MM.1S (cell line): ENCODE measurements around the gene LIPA.

Experiments
- EZH2 ChIP-seq: fragments of 300-600 bp; sonication (generic); optimal IDR thresholded peaks from 2 replicates; pipeline ENCODE3; 2017; ENCODE audit warnings: low read depth, mild to moderate bottlenecking, antibody characterized with exemption, low read length, mixed read lengths
- EZH2phosphoT487 ChIP-seq: fragments of 300-600 bp; sonication (generic); IDR thresholded peaks from 2 replicates; pipeline ENCODE4 v1.6.1; 2018; ENCODE audit warnings: antibody characterized with exemption, low read length
- TF ChIP-seq, protein P1 (sequence below): fragments of 300-600 bp; sonication (generic); IDR thresholded peaks from 2 replicates; pipeline ENCODE4 v1.5.1; 2016; ENCODE audit warnings: antibody characterized with exemption, low read length, mixed read lengths

- TF ChIP-seq, protein P1, sequence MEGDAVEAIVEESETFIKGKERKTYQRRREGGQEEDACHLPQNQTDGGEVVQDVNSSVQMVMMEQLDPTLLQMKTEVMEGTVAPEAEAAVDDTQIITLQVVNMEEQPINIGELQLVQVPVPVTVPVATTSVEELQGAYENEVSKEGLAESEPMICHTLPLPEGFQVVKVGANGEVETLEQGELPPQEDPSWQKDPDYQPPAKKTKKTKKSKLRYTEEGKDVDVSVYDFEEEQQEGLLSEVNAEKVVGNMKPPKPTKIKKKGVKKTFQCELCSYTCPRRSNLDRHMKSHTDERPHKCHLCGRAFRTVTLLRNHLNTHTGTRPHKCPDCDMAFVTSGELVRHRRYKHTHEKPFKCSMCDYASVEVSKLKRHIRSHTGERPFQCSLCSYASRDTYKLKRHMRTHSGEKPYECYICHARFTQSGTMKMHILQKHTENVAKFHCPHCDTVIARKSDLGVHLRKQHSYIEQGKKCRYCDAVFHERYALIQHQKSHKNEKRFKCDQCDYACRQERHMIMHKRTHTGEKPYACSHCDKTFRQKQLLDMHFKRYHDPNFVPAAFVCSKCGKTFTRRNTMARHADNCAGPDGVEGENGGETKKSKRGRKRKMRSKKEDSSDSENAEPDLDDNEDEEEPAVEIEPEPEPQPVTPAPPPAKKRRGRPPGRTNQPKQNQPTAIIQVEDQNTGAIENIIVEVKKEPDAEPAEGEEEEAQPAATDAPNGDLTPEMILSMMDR: no peak
- TF ChIP-seq EZH2 (no peak), EZH2phosphoT487 (no peak)
Observed at GRCh38 chr10:89266721-89267453, 15.3 kb upstream of the LIPA start.
